PC-9 (cell line): ENCODE measurements around the gene SHISA6. TPM values are rescaled to one million over a fixed set of nuclear protein-coding genes. Genes with fewer than 3 reads are reported as not detected.

Experiments
- BruUV-seq: library from RNA; stranded (reverse); fragments of 400-500 nt; replicated peaks from 2 replicates; lab custom pipeline; 2021; lab: Mats Ljungman, UMichigan
- CTCF ChIA-PET: fragments of 300-600 bp; sonication (Branson Sonifier 250); formaldehyde crosslinking; loops from one replicate; lab custom pipeline; 2022; ENCODE audit warnings: antibody characterized with exemption; lab: Charles Lee
- POLR2A ChIA-PET: fragments of 300-600 bp; sonication (Branson Sonifier 250); formaldehyde crosslinking; loops from one replicate; lab custom pipeline; 2022; ENCODE audit warnings: antibody characterized with exemption; ENCODE audit not compliant: unreplicated experiment; lab: Charles Lee
- DNase-seq, 2 experiments: peaks; one replicate each; pipeline versions ENCODE4 v3.0.0 to v3.0.0-alpha.2; 2015 to 2022; ENCODE audit warnings: mixed read lengths in 1 of 2
- H2AFZ ChIP-seq: fragments of 200-600 bp; sonication (generic); 2 replicates; pipeline ENCODE4 v1.8.1; 2017; ENCODE audit warnings: antibody characterized with exemption
- H3F3A ChIP-seq: fragments of 200-600 bp; sonication (generic); 2 replicates; pipeline ENCODE4 v1.8.1; 2017; ENCODE audit warnings: antibody characterized with exemption, mild to moderate bottlenecking, low read depth; ENCODE audit not compliant: insufficient read depth
- H3K27ac ChIP-seq: fragments of 200-600 bp; sonication (generic); 2 replicates; pipeline ENCODE4 v1.6.1; 2016; ENCODE audit warnings: mixed run types
- H3K27me3 ChIP-seq: fragments of 200-600 bp; sonication (generic); 2 replicates; pipeline ENCODE4 v1.6.1; 2016; ENCODE audit warnings: low read depth, mixed run types; ENCODE audit not compliant: insufficient read depth
- H3K36me3 ChIP-seq: fragments of 200-600 bp; sonication (generic); 2 replicates; pipeline ENCODE4 v1.6.1; 2016; ENCODE audit warnings: low read depth, mixed run types
- H3K4me1 ChIP-seq: fragments of 200-600 bp; sonication (generic); replicated peaks from 2 replicates; pipeline ENCODE4 v1.6.1; 2016; ENCODE audit warnings: mixed run types; ENCODE audit not compliant: insufficient read depth
- H3K4me2 ChIP-seq: fragments of 200-600 bp; sonication (generic); 2 replicates; pipeline ENCODE4 v1.6.1; 2017; ENCODE audit warnings: mixed run types
- H3K4me3 ChIP-seq: fragments of 200-600 bp; sonication (generic); 2 replicates; pipeline ENCODE4 v1.6.1; 2016; ENCODE audit warnings: mixed run types
- H3K79me2 ChIP-seq: fragments of 200-600 bp; sonication (generic); 2 replicates; pipeline ENCODE4 v1.6.1; 2017; ENCODE audit warnings: low read depth, mixed run types
- H3K9me2 ChIP-seq: fragments of 200-600 bp; sonication (generic); 2 replicates; pipeline ENCODE4 v1.8.1; 2017; ENCODE audit warnings: mild to moderate bottlenecking; ENCODE audit not compliant: insufficient read depth
- H3K9me3 ChIP-seq: fragments of 200-600 bp; sonication (generic); 2 replicates; pipeline ENCODE4 v1.8.1; 2016; ENCODE audit warnings: low read depth; ENCODE audit not compliant: insufficient read depth
- H4K20me1 ChIP-seq: fragments of 200-600 bp; sonication (generic); 2 replicates; pipeline ENCODE4 v1.8.1; 2017; ENCODE audit not compliant: insufficient read depth
- CTCF ChIP-seq: fragments of 200-600 bp; sonication (generic); conservative IDR thresholded peaks from 2 replicates; pipeline ENCODE4 v1.6.1; 2017; ENCODE audit warnings: mixed run types, antibody characterized with exemption, mild to moderate bottlenecking, moderate library complexity
- EZH2 ChIP-seq: fragments of 200-600 bp; sonication (generic); IDR thresholded peaks from 2 replicates; pipeline ENCODE4 v1.8.0; 2017; ENCODE audit warnings: antibody characterized with exemption, low read depth
- intact Hi-C: fragments of 100-400 bp; cut with micrococcal nuclease; formaldehyde crosslinking; loops from one replicate; pipeline ENCODE4 v1.10.0; 2022; ENCODE audit not compliant: unreplicated experiment
- total RNA-seq: library from RNA; stranded (reverse); gene quantifications from 2 replicates; pipeline ENCODE4 v1.2.3, GENCODE V29; 2021

SHISA6 gene
- total RNA-seq, 1 experiment from 2014 or later = not detected

- Histone ChIP-seq H3K79me2 (no peaks in the 10 kb centered on the region), H3K9me3 (no peaks in the 10 kb centered on the region), H3K27ac (no peak overlapping the region), H2AFZ (no peak overlapping the region), H4K20me1 (no peaks in the 10 kb centered on the region), H3F3A (no peaks in the 10 kb centered on the region), H3K4me3 (no peak overlapping the region), H3K4me2 (no peak overlapping the region), H3K27me3 (no peaks in the 10 kb centered on the region), H3K36me3 (no peaks in the 10 kb centered on the region), H3K9me2 (no peaks in the 10 kb centered on the region), H3K4me1 (no peaks in the 10 kb centered on the region)
- intact Hi-C loops = no loop called here
- POLR2A ChIA-PET = no interaction called here
- DNase-seq = no peak
- no TSS peak for BruUV-seq
- TF ChIP-seq CTCF = no peak
- no peak for TF ChIP-seq EZH2
- CTCF ChIA-PET = no interaction called here
Observed at GRCh38 chr17:11582217-11582616, 341.2 kb downstream of the SHISA6 start.

DNA sequence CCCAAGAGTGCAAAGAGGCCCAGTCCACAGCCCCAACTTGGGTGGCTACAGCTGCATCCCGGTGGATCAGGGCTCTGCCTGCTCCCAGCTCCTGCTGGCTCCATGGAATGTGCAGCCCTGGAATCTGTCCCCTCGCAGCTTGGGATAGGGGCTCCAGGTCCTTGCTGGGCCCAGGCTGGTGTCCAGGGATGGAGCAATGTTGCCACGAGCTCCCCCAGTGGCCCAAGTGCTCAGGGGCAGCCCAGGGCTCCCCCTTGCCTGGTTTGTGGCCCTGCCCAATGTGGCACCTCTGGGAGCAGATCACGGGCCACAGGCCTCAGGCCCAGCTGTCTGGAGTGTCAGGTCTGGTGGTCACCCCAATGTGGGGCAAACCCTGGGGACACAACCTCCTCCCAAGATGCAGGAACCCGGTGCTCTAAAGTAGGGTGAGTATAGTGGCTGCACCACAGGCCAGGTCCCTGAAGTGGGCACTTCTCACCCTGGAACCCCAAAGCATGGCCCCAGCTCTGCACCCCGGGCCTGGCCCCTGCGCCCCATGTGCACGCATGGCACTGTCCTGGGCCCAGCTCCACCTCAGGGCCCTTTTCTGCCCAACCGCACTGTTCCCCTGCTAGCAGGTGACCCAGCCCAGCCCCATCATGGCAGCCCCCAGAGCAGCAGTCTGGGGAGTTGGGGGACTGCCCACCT, 342.4 kb downstream of the SHISA6 start:
- Histone ChIP-seq H2AFZ (no peak overlapping the region), H3K4me1 (no peaks in the 10 kb centered on the region), H3K36me3 (no peaks in the 10 kb centered on the region), H3K27me3 (no peaks in the 10 kb centered on the region), H3K9me2 (no peaks in the 10 kb centered on the region), H3F3A (no peaks in the 10 kb centered on the region), H3K27ac (no peak overlapping the region), H3K4me3 (no peak overlapping the region), H3K79me2 (no peaks in the 10 kb centered on the region), H3K4me2 (no peak overlapping the region), H4K20me1 (no peaks in the 10 kb centered on the region), H3K9me3 (no peaks in the 10 kb centered on the region)
- TF ChIP-seq EZH2 (no peak), CTCF (no peak)
- DNase-seq = no peak
- intact Hi-C loops = no loop called here
- ChIA-PET POLR2A (no interaction called here), CTCF (no interaction called here)
- no TSS peak for BruUV-seq

DNA sequence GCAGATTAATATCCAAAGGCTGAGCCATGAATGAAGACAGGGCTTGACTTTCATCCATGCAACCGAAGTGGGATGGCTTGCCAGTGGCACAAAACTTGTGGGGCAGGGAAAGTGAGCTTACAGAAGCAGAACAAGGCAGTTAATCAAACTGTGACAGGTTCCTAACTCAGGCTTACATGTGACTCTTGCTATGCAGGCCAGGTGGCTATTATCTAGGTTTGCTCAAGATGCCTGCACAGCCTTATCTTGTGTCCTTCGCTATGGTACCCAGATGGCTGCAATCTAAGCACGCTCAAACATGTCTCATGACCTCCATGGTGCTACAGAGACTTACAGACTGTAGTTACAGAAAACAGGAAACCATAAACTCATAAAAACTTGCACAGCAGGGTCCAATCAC, 348.7 kb downstream of the SHISA6 start:
- no TSS peak for BruUV-seq
- no peaks in the 10 kb centered on the region for H3F3A ChIP-seq
- no peaks in the 10 kb centered on the region for H3K9me3 ChIP-seq
- intact Hi-C loops = no loop called here
- DNase-seq = no peak
- no peak overlapping the region for H3K4me3 ChIP-seq
- no peaks in the 10 kb centered on the region for H3K27me3 ChIP-seq
- H3K36me3 ChIP-seq = no peaks in the 10 kb centered on the region
- no peaks in the 10 kb centered on the region for H3K79me2 ChIP-seq
- TF ChIP-seq EZH2 (no peak), CTCF (no peak)
- H4K20me1 ChIP-seq = no peaks in the 10 kb centered on the region
- ChIA-PET CTCF (no interaction called here), POLR2A (no interaction called here)
- H3K27ac ChIP-seq = no peak overlapping the region
- H3K4me1 ChIP-seq = no peaks in the 10 kb centered on the region
- H2AFZ ChIP-seq = no peak overlapping the region
- H3K9me2 ChIP-seq = no peaks in the 10 kb centered on the region
- no peak overlapping the region for H3K4me2 ChIP-seq
